Astrocyte (in vitro differentiated cells and primary cell): ENCODE results near the gene GRB7. TPM values are rescaled to one million over a fixed set of nuclear protein-coding genes. Genes with fewer than 3 reads are reported as not detected.

ENCODE experiments used
- DNase-seq: peaks from one replicate; pipeline ENCODE4 v3.0.0-alpha.2; 2010; ENCODE audit warnings: low read depth
- FAIRE-seq: peaks from 2 replicates; lab custom pipeline; 2011; peaks lifted over from hg19 to GRCh38; lab: Jason Lieb, UNC
- H2AFZ ChIP-seq: 2 replicates; pipeline ENCODE4 v1.6.0; 2012; ENCODE audit warnings: low read depth, low read length, inconsistent platforms
- H3K27ac ChIP-seq: 2 replicates; pipeline ENCODE4 v1.5.1; 2011; ENCODE audit warnings: low read depth, low read length, inconsistent platforms
- H3K27me3 ChIP-seq: 2 replicates; pipeline ENCODE4 v1.6.0; 2011; ENCODE audit warnings: low read length, inconsistent platforms; ENCODE audit not compliant: insufficient read depth
- H3K36me3 ChIP-seq: 2 replicates; pipeline ENCODE4 v1.5.1; 2011; ENCODE audit warnings: low read length, inconsistent platforms; ENCODE audit not compliant: insufficient read depth
- H3K4me1 ChIP-seq: 2 replicates; pipeline ENCODE4 v1.5.1; 2011; ENCODE audit warnings: low read length, inconsistent platforms; ENCODE audit not compliant: insufficient read depth
- H3K4me2 ChIP-seq: 2 replicates; pipeline ENCODE4 v1.6.0; 2012; ENCODE audit warnings: low read length, inconsistent platforms
- H3K4me3 ChIP-seq: 2 replicates; pipeline ENCODE4 v1.5.1; 2011; ENCODE audit warnings: low read depth, mild to moderate bottlenecking, low read length, inconsistent platforms; ENCODE audit not compliant: insufficient read depth
- H3K79me2 ChIP-seq: 2 replicates; pipeline ENCODE4 v1.6.0; 2012; ENCODE audit warnings: mild to moderate bottlenecking, low read length, inconsistent platforms; ENCODE audit not compliant: insufficient read depth
- H3K9ac ChIP-seq: 2 replicates; pipeline ENCODE4 v1.6.0; 2012; ENCODE audit warnings: mild to moderate bottlenecking, low read length, inconsistent platforms
- H3K9me3 ChIP-seq: 2 replicates; pipeline ENCODE4 v1.5.1; 2012; ENCODE audit warnings: low read depth, mild to moderate bottlenecking, low read length, inconsistent platforms; ENCODE audit not compliant: insufficient read depth
- H4K20me1 ChIP-seq: 2 replicates; pipeline ENCODE4 v1.6.0; 2012; ENCODE audit warnings: low read length, inconsistent platforms; ENCODE audit not compliant: insufficient read depth
- H3K27ac Mint-ChIP-seq: one replicate; pipeline ENCODE4 v1.8.0; 2021; ENCODE audit warnings: mild to moderate bottlenecking, mixed read lengths; ENCODE audit not compliant: unreplicated experiment
- H3K27me3 Mint-ChIP-seq: one replicate; pipeline ENCODE4 v1.8.0; 2021; ENCODE audit warnings: low read depth, mixed read lengths; ENCODE audit not compliant: unreplicated experiment
- H3K36me3 Mint-ChIP-seq: one replicate; pipeline ENCODE4 v1.8.0; 2021; ENCODE audit warnings: low read depth, mixed read lengths; ENCODE audit not compliant: unreplicated experiment
- H3K4me1 Mint-ChIP-seq: one replicate; pipeline ENCODE4 v1.8.0; 2021; ENCODE audit warnings: low read depth, mixed read lengths; ENCODE audit not compliant: unreplicated experiment
- H3K4me3 Mint-ChIP-seq: one replicate; pipeline ENCODE4 v1.8.0; 2021; ENCODE audit warnings: mild to moderate bottlenecking, moderate library complexity, mixed read lengths; ENCODE audit not compliant: unreplicated experiment
- H3K9me3 Mint-ChIP-seq: one replicate; pipeline ENCODE4 v1.8.0; 2021; ENCODE audit warnings: mild to moderate bottlenecking, mixed read lengths; ENCODE audit not compliant: unreplicated experiment
- EZH2 ChIP-seq: IDR thresholded peaks from 2 replicates; pipeline ENCODE4 v1.6.1; 2012; ENCODE audit warnings: mild to moderate bottlenecking, low read length, inconsistent platforms; ENCODE audit not compliant: insufficient read depth
- total RNA-seq: library from RNA; stranded (reverse); gene quantifications from 2 replicates; pipeline ENCODE4 v1.2.1, GENCODE V29; 2021
- TF ChIP-seq, protein P1 (sequence below): IDR thresholded peaks from 2 replicates; pipeline ENCODE4 v1.5.1; 2011; ENCODE audit warnings: low read depth, mild to moderate bottlenecking, inconsistent platforms, low read length, moderate library complexity; ENCODE audit not compliant: insufficient read depth

GRB7 gene
- total RNA-seq, 1 donor from 2014 or later, result 3.3 TPM

DNA sequence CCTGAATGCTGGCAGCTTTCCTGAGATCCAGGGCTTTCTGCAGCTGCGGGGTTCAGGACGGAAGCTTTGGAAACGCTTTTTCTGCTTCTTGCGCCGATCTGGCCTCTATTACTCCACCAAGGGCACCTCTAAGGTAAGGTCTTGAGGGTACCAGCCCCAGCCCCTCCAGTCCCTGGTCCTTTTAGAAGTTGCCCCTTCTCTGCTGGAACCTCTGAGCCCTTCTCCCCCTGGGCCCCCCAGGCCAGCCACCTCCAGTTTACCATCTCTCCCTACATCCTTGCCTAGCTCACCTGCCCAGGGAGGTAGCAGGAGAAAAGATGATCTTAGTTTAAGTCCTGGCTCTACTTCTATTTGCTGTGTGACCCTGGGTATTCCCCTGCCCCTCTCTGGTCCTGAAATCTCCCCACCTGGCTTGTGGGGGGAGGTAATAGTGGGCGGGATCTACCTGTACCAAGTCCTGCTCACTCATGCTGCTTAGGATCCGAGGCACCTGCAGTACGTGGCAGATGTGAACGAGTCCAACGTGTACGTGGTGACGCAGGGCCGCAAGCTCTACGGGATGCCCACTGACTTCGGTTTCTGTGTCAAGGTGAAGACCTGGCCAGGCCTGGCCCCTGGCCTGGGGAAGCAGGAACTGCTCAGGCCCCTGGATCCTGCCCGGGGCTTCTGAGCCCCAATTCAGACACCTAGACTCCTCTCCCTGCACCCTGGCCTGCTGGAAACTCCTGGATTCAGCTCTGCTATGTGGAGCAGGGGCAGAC, 6.5 kb downstream of the GRB7 start:
- no peaks in the 10 kb centered on the region for H4K20me1 ChIP-seq
- TF ChIP-seq EZH2, result no peak
- TF ChIP-seq, protein P1, sequence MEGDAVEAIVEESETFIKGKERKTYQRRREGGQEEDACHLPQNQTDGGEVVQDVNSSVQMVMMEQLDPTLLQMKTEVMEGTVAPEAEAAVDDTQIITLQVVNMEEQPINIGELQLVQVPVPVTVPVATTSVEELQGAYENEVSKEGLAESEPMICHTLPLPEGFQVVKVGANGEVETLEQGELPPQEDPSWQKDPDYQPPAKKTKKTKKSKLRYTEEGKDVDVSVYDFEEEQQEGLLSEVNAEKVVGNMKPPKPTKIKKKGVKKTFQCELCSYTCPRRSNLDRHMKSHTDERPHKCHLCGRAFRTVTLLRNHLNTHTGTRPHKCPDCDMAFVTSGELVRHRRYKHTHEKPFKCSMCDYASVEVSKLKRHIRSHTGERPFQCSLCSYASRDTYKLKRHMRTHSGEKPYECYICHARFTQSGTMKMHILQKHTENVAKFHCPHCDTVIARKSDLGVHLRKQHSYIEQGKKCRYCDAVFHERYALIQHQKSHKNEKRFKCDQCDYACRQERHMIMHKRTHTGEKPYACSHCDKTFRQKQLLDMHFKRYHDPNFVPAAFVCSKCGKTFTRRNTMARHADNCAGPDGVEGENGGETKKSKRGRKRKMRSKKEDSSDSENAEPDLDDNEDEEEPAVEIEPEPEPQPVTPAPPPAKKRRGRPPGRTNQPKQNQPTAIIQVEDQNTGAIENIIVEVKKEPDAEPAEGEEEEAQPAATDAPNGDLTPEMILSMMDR, result no peak
- DNase-seq (no peak), FAIRE-seq (no peak)
- no peaks in the 10 kb centered on the region for H3K9me3 ChIP-seq
- peaks cover 22% of the 10 kb centered on the region for H3K4me1 ChIP-seq
- Mint-ChIP-seq H3K4me1 (peaks cover 12% of the 10 kb centered on the region), H3K27me3 (peaks cover 11% of the 10 kb centered on the region), H3K9me3 (no peaks in the 10 kb centered on the region), H3K27ac (no peak overlapping the region), H3K4me3 (no peak overlapping the region), H3K36me3 (no peaks in the 10 kb centered on the region)
- no peaks in the 10 kb centered on the region for H3K27me3 ChIP-seq
- no peak overlapping the region for H3K4me2 ChIP-seq
- H3K79me2 ChIP-seq, result no peaks in the 10 kb centered on the region
- no peaks in the 10 kb centered on the region for H3K36me3 ChIP-seq
- H2AFZ ChIP-seq, result no peak overlapping the region
- no peak overlapping the region for H3K27ac ChIP-seq
- H3K4me3 ChIP-seq, result no peak overlapping the region
- H3K9ac ChIP-seq, result no peak overlapping the region

DNA sequence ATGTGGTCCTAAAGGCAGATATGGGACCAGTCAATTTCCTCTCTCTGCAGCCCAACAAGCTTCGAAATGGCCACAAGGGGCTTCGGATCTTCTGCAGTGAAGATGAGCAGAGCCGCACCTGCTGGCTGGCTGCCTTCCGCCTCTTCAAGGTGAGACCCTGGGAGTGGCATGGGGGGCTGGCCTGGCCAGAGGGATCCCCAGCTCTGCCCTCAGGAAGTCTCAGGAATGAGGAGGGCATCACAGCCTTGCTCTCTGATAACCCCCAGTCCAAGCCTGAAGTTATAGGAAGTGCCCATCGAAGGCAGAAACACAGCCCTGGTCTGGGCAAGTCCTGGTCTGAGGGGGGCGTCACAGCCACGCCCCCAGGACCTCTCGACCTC, 7.1 kb downstream of the GRB7 start:
- Mint-ChIP-seq H3K4me3 (no peak overlapping the region), H3K27me3 (peaks cover 11% of the 10 kb centered on the region), H3K4me1 (peaks cover 11% of the 10 kb centered on the region), H3K27ac (no peak overlapping the region), H3K36me3 (no peaks in the 10 kb centered on the region), H3K9me3 (no peaks in the 10 kb centered on the region)
- Histone ChIP-seq H3K4me3 (no peak overlapping the region), H3K36me3 (no peaks in the 10 kb centered on the region), H3K9ac (no peak overlapping the region), H3K4me2 (no peak overlapping the region), H3K79me2 (no peaks in the 10 kb centered on the region), H3K9me3 (no peaks in the 10 kb centered on the region), H3K27me3 (no peaks in the 10 kb centered on the region), H2AFZ (no peak overlapping the region), H3K27ac (no peak overlapping the region), H4K20me1 (no peaks in the 10 kb centered on the region), H3K4me1 (peaks cover 17% of the 10 kb centered on the region)
- DNase-seq (no peak), FAIRE-seq (no peak)
- no peak for TF ChIP-seq EZH2
- TF ChIP-seq, protein P1, result no peak
